SK-N-MC (cell line): Measurements from ENCODE around the gene ZMYM2.

Experiments
- DNase-seq: peaks from one replicate; pipeline ENCODE4 v3.0.0-alpha.2; 2011; ENCODE audit warnings: low read depth, low spot score
- H3K27ac ChIP-seq: fragments of 200-600 bp; sonication (generic); 2 replicates; pipeline ENCODE4 v1.5.1; 2016; ENCODE audit warnings: mixed run types
- H3K36me3 ChIP-seq: fragments of 200-600 bp; sonication (generic); 2 replicates; pipeline ENCODE4 v1.6.1; 2017; ENCODE audit warnings: antibody characterized with exemption, low read length, mixed read lengths; ENCODE audit not compliant: insufficient read depth
- H3K4me3 ChIP-seq: fragments of 200-600 bp; sonication (generic); 2 replicates; pipeline ENCODE4 v1.5.1; 2016
- H3K9ac ChIP-seq: fragments of 200-600 bp; sonication (generic); 2 replicates; pipeline ENCODE4 v1.8.0; 2017; ENCODE audit warnings: mixed run types, mixed read lengths; ENCODE audit not compliant: insufficient read length
- H3K9me3 ChIP-seq: fragments of 200-600 bp; sonication (generic); 2 replicates; pipeline ENCODE4 v1.6.1; 2017; ENCODE audit warnings: low read depth, mild to moderate bottlenecking, antibody characterized with exemption, low read length, moderate library complexity, mixed read lengths
- EZH2 ChIP-seq: fragments of 200-600 bp; sonication (generic); IDR thresholded peaks from one replicate; pipeline ENCODE4 v1.6.1; 2017; ENCODE audit warnings: antibody characterized with exemption
- FOXP2 ChIP-seq: optimal IDR thresholded peaks from 2 replicates; pipeline ENCODE3; 2011; ENCODE audit warnings: mild to moderate bottlenecking, moderate library complexity; ENCODE audit not compliant: insufficient read depth; ENCODE audit errors: extremely low read length, control extremely low read depth
- POLR2AphosphoS5 ChIP-seq: IDR thresholded peaks from 2 replicates; pipeline ENCODE4 v1.6.1; 2012; ENCODE audit warnings: mild to moderate bottlenecking, low read depth, low read length, borderline replicate concordance

Gene ZMYM2

DNA sequence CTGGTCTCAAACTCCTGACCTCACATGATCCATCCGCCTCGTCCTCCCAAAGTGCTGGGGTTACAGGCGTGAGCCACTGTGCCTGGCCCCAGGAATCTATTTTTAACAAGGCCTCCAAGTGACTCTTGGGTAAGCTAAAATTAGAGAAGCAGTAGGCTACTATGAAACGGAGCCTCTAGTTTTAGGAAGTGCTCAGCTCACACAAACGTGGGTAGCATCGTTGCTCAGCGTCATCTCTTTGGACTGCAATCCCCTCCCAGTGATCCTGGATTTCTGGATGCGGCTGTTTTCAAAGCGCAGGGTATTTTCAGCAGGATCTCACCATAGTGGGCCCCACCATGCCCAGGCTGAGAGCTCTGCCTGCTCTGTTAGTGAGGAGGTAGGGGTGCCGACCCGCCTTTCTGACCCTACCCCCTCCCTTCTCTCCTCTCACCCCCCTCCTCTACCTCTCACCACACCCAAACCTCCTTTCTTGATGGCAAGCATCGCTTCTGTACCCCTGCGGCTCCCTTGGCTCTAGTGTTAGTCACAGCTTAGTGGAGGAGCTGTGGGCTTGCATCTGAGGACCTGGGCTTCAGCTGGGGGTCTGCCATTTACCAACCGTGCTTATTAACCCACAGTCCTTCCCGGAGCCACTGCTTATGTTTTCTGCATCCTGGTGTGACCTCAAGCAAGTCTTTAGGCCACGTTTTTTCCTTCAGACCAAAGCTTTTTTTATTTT, 168.2 kb downstream of the ZMYM2 start:
- Histone ChIP-seq H3K9me3 (no peaks in the 10 kb centered on the region), H3K9ac (no peak overlapping the region), H3K27ac (no peak overlapping the region), H3K4me3 (no peak overlapping the region), H3K36me3 (no peaks in the 10 kb centered on the region)
- TF ChIP-seq FOXP2, result no peak
- no peak for TF ChIP-seq POLR2AphosphoS5
- no peak for TF ChIP-seq EZH2
- DNase-seq, result no peak

DNA sequence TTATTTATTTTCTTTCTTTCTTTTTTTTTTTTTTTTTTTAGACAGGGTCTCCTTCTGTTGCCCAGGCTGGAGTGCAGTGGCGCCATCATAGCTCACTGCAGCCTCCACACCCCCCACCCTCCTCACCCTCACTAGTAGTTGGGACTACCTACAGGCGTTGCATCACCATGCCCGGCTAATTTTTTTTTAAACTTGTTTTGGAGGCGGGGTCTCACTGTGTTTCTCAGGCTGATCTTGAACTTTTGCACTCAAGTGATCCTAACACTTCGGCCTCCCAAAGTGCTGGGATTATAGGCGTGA, 168.7 kb downstream of the ZMYM2 start:
- Histone ChIP-seq H3K9me3 (no peaks in the 10 kb centered on the region), H3K4me3 (no peak overlapping the region), H3K36me3 (no peaks in the 10 kb centered on the region), H3K9ac (no peak overlapping the region), H3K27ac (no peak overlapping the region)
- TF ChIP-seq EZH2, result no peak
- no peak for TF ChIP-seq FOXP2
- no peak for TF ChIP-seq POLR2AphosphoS5
- no peak for DNase-seq

DNA sequence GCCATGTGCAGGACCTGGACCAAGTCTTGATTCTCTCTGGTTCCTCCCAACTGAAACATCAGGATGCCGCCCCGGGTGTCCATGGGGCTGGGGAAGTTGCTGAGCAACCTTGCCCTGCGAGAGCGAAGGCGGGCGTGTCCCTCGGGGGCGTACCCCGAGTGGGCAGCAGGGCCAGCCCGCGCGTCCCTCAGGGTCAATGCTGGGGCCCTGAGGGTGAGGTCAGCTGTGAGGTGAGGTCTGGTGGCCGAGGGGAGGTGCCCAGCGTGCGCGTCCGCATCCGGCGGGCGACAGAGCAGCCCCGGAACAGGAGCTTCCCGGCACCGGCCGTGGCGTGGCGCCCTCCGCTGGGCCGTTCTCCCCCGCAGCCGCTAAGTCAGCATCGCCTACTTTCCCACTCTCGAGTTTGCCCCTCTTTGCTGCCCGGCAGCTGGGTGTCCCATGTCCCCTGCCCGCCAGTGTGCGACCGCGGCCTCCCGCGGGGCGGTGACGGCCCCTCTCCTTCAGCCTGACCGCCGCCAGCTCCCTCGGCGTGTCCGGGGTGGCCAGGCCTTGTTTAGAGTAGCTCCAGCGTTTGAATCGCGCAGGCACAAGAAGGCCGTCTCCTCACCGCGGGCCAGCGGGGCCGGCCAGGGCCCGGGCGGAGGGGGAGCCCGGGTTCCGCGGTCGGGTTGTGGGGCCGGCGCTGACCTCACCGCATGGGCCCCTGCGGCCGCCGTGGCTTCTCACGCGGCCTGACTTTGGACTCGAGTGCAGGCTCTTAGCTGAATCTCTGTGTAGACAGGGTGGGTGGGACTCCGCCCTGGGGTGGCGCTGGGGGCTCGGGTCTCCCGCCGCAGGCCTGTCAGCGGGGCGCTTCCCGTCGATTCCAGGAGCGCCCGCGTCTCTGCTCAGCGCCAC, 169.3 kb downstream of the ZMYM2 start:
- TF ChIP-seq EZH2, result no peak
- TF ChIP-seq POLR2AphosphoS5, result no peak
- TF ChIP-seq FOXP2, result no peak
- Histone ChIP-seq H3K27ac (no peak overlapping the region), H3K36me3 (no peaks in the 10 kb centered on the region), H3K4me3 (no peak overlapping the region), H3K9ac (no peak overlapping the region), H3K9me3 (no peaks in the 10 kb centered on the region)
- no peak for DNase-seq

DNA sequence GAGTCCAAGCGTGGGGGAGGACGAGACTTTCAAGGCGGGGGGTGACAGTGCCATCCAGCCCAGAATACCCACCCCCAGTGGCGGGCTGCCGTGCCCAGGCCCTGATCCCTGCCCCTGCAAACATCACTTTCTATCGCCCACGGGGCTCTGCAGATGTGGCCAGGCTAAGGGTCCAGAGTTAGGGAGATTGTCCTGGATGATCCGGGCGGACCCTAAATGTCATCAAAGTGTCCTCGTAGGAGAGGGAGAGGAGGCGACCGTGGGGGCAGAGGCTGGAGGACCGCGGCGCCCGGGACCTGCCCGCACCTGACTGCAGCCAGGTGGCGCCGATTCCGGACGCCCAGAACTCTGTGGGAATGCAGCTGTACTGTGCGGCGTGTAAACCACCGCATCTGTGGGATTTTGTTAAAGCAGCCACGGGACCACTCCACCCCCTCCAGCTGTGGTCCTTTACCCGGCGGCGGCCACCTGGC, 170.0 kb downstream of the ZMYM2 start:
- Histone ChIP-seq H3K9ac (no peak overlapping the region), H3K36me3 (no peaks in the 10 kb centered on the region), H3K9me3 (no peaks in the 10 kb centered on the region), H3K4me3 (no peak overlapping the region), H3K27ac (no peak overlapping the region)
- DNase-seq, result no peak
- no peak for TF ChIP-seq EZH2
- no peak for TF ChIP-seq POLR2AphosphoS5
- no peak for TF ChIP-seq FOXP2

DNA sequence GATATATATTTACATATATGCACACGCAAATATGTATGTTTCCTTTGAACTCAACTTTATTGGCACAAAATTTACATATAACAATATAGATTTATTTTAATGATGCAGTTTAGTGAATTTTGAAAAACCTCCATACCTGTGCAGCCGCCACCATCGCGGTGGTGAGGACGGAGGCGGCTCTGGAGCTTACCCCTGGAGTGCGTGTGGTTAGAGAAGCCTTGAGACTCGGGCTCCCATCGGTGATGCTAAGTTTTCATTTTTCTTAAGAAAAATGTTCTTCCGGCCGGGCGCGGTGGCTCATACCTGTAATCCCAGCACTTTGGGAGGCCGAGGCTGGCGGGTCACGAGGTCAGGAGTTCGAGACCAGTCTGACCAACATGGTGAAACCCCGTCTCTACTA, 170.5 kb downstream of the ZMYM2 start:
- Histone ChIP-seq H3K4me3 (no peak overlapping the region), H3K36me3 (no peaks in the 10 kb centered on the region), H3K9me3 (no peaks in the 10 kb centered on the region), H3K9ac (no peak overlapping the region), H3K27ac (no peak overlapping the region)
- DNase-seq, result no peak
- TF ChIP-seq POLR2AphosphoS5 (no peak), EZH2 (no peak), FOXP2 (no peak)

DNA sequence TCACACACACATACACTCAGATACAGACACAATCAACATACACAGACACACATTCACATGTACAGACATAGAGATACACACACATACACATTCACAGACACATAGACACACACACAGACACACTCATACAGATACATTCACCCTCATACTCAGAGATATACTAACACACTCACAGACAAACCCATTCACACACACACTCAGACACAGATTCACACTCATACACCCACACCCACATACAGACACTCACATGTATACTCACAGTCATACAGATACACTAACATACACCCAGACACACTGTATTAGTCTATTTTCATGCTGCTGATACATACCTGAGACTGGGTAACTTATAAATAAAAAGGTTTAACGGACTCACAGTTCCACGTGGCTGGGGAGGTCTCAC, 171.5 kb downstream of the ZMYM2 start:
- Histone ChIP-seq H3K9me3 (no peaks in the 10 kb centered on the region), H3K4me3 (no peak overlapping the region), H3K27ac (no peak overlapping the region), H3K9ac (no peak overlapping the region), H3K36me3 (no peaks in the 10 kb centered on the region)
- DNase-seq, result no peak
- TF ChIP-seq FOXP2 (no peak), EZH2 (no peak), POLR2AphosphoS5 (no peak)

DNA sequence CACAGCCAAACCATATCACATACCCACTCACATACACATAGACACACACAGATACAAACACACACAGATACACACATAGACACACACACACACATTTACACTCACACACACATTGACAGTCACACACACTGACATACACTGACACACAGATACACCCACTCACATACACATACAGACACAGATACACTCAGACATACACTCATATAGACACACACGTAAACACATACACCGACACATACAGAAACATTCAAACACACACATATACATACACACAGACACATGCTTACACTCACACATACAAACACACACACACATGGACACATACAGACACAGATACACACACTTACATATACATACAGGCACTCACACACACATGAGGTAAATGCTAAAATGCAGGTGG, 172.1 kb downstream of the ZMYM2 start:
- Histone ChIP-seq H3K9me3 (no peaks in the 10 kb centered on the region), H3K4me3 (no peak overlapping the region), H3K36me3 (no peaks in the 10 kb centered on the region), H3K9ac (no peak overlapping the region), H3K27ac (no peak overlapping the region)
- no peak for DNase-seq
- TF ChIP-seq EZH2, result no peak
- TF ChIP-seq POLR2AphosphoS5, result no peak
- TF ChIP-seq FOXP2, result no peak

DNA sequence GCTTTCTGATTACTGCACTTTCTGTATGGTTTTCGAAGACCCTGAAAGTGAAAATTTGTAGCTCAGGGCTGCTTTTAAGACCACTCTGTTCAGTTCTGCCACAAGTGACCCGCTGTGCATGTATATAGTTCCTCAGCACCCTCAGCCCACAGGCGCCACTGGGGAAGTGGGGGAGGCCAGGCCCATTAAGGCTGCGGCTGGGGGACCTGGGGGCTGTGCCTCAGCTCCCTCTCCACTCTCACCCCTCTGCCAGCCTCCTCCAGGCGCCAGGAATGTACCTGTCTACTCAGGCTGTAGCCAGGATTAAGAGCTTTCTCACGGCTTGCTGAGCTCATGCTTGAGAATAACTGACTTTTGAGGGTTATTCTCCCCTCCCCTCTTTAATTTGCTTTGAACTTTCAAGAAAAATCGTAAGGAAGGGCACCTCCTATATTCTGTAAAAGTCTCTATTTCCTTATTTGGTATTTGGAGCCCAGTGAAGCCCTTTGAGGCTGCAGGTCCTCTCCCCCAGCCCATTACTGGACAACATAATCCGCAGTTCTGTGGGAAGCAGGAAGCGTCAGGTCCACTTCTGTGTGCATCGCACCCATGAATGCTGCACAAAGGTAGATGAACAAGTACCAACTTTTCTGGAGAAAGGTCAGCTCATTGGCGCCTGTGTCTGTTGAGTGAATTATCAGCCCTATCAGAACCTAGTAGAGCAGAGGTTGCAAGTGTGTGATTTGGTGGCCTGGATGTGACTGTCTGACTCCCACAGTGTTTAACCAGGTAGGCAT, 172.7 kb downstream of the ZMYM2 start:
- TF ChIP-seq FOXP2 (no peak), POLR2AphosphoS5 (no peak), EZH2 (no peak)
- no peak for DNase-seq

More for the DNA sequence above, 172.7 kb downstream of the ZMYM2 start:
- H3K36me3 ChIP-seq, result no peaks in the 10 kb centered on the region
- no peak overlapping the region for H3K9ac ChIP-seq
- H3K9me3 ChIP-seq, result no peaks in the 10 kb centered on the region
- no peak overlapping the region for H3K27ac ChIP-seq
- no peak overlapping the region for H3K4me3 ChIP-seq
